ENCODE results near the gene MED1. TPM values are rescaled to one million over a fixed set of nuclear protein-coding genes. Genes with fewer than 3 reads are reported as not detected.

MED1 gene
- total and polyA plus RNA-seq, 9 of the 15 experiments (the other 6 are each of a cell fraction or from before 2014, with no cell fraction given) = 14.0 to 59.8 (median 46.7) TPM

DNA sequence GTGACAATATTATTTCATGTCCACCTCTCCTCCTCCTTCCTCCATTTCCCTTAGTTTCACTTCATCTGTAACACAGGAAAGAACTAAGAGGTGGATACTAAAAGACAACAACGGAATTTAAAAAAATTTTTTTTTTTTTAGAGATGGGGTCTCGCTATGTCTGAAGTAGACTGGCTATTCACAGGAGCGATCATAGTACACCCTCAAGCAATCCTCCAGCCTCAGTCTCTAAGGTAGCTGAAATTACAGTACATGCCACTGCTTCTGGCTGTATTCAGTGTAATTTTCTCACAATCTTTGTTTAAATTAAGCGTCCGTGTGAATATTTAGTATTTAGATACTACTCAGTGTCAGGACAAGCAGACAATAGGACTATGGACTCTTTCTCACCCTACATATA is 85.2 kb downstream of the MED1 start:
- Histone ChIP-seq H3K36me3 (ENCODE audit: control insufficient read depth, insufficient read depth, low read length) (no peaks in the 10 kb centered on the region), H3K27me3 (ENCODE audit: control insufficient read depth in 2 of 2, insufficient read depth in 2 of 2, low read length in 2 of 2) (no peaks in the 10 kb centered on the region), H3K4me2 (ENCODE audit: insufficient read depth, low read length) (peak overlapping the region; percentile 73), H3K4me1 (replicated peaks in 1 of 2; ENCODE audit: control insufficient read depth in 2 of 2, insufficient read depth in 2 of 2, low read length in 2 of 2) (peaks cover 3 to 7% of the 10 kb centered on the region in 2 experiments; a peak in 3 of 5 replicates), H3K4me3 (peak overlapping the region; percentile 32), H3K27ac (ENCODE audit: extremely low read depth, low read depth, low read length) (peak overlapping the region; percentile 82), H3K9me1 (ENCODE audit: control insufficient read depth, insufficient read depth, low read length) (no peaks in the 10 kb centered on the region), H4K20me1 (replicated peaks; ENCODE audit: control insufficient read depth, insufficient read depth, low read length) (no peaks in the 10 kb centered on the region), H3K9me3 (replicated peaks; ENCODE audit: control insufficient read depth, insufficient read depth, low read depth, low read length) (no peaks in the 10 kb centered on the region), H2AFZ (ENCODE audit: low read depth, low read length) (peak overlapping the region; percentile 91), H3K9ac (ENCODE audit: insufficient read depth in 1 of 2, low read depth in 2 of 2, low read length in 2 of 2) (peak overlapping the region; percentile 30 to 66; a peak in 3 of 4 replicates), H3K79me2 (ENCODE audit: control insufficient read depth, insufficient read depth, low read length) (peaks cover 37% of the 10 kb centered on the region)
- ATAC-seq (peak; percentile 77), DNase-seq (ENCODE audit: extremely low read depth in 1 of 4, low spot score in 3 of 4) (peak in 1 of 4 experiments; percentile 32), FAIRE-seq (peak; percentile 63)
- CTCF ChIA-PET (ENCODE audit: low intra/inter-chr PET ratio) = no interaction called here
- WGBS (ENCODE audit: insufficient coverage, low coverage, missing lambda C conversion rate) = 2% methylated on average over 5 of the region's 5 CpGs
- in situ Hi-C loops (cut with MboI) = no loop called here
- POLR2A ChIA-PET = interaction anchor here (0.7 to 1.5 kb wide), 6 partner anchors 8 to 95 kb away, joined by 3 to 6 read pairs (median 3); partner anchors contain the start of gene CDK12
- TF ChIP-seq LEF1 (IDR thresholded peaks at IDR 0.05) (0 out of 2 replicates have a peak, but pooled peaks have one; percentile 5), TCF7 (IDR thresholded peaks at IDR 0.05; ENCODE audit: borderline replicate concordance) (no peak)
- TF ChIP-seq, protein P1, sequence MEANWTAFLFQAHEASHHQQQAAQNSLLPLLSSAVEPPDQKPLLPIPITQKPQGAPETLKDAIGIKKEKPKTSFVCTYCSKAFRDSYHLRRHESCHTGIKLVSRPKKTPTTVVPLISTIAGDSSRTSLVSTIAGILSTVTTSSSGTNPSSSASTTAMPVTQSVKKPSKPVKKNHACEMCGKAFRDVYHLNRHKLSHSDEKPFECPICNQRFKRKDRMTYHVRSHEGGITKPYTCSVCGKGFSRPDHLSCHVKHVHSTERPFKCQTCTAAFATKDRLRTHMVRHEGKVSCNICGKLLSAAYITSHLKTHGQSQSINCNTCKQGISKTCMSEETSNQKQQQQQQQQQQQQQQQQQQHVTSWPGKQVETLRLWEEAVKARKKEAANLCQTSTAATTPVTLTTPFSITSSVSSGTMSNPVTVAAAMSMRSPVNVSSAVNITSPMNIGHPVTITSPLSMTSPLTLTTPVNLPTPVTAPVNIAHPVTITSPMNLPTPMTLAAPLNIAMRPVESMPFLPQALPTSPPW (CRISPR knock-in tag; IDR thresholded peaks at IDR 0.05) = 0 out of 2 replicates have a peak, but pooled peaks have one; percentile 12
- no TSS peak for BruUV-seq (replicated peaks)
- intact Hi-C loops (cut with micrococcal nuclease) = no loop called here

DNA sequence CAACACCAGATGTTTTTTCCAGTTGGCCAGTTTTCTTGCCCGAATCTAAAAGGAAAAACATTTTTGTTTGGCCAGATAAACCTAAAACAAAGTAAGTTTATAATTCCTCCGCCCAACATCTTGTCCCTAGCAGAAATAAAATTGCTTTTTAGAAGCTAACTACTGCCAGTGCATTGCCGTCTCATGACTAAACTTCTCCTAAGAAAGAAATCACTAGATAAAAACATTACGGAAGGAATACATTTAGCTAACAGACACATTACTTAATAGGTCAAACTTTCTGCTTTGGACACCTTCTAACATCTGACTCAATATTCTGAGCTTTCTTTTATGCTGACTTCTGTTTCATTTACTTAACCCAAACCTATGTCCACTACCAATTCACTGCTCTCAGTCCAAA is 85.8 kb downstream of the MED1 start:
- Histone ChIP-seq H3K9ac (ENCODE audit: insufficient read depth in 1 of 2, low read depth in 2 of 2, low read length in 2 of 2) (peak overlapping the region in 1 of 2 experiments; percentile 66; a peak in 3 of 4 replicates), H3K4me2 (ENCODE audit: insufficient read depth, low read length) (peak overlapping the region; percentile 73), H3K4me3 (peak overlapping the region; percentile 32; the same call in 1 of the 2 replicates), H3K27me3 (ENCODE audit: control insufficient read depth in 2 of 2, insufficient read depth in 2 of 2, low read length in 2 of 2) (no peaks in the 10 kb centered on the region), H3K9me3 (replicated peaks; ENCODE audit: control insufficient read depth, insufficient read depth, low read depth, low read length) (no peaks in the 10 kb centered on the region), H3K9me1 (ENCODE audit: control insufficient read depth, insufficient read depth, low read length) (no peaks in the 10 kb centered on the region), H3K27ac (ENCODE audit: extremely low read depth, low read depth, low read length) (peak overlapping the region; percentile 82), H4K20me1 (replicated peaks; ENCODE audit: control insufficient read depth, insufficient read depth, low read length) (no peaks in the 10 kb centered on the region), H3K36me3 (ENCODE audit: control insufficient read depth, insufficient read depth, low read length) (no peaks in the 10 kb centered on the region), H3K4me1 (replicated peaks in 1 of 2; ENCODE audit: control insufficient read depth in 2 of 2, insufficient read depth in 2 of 2, low read length in 2 of 2) (peaks cover 4 to 14% of the 10 kb centered on the region in 2 experiments; a peak in 3 of 5 replicates), H3K79me2 (ENCODE audit: control insufficient read depth, insufficient read depth, low read length) (peaks cover 43% of the 10 kb centered on the region), H2AFZ (ENCODE audit: low read depth, low read length) (peak overlapping the region; percentile 91)
- in situ Hi-C loops (cut with MboI) (no loop called here), intact Hi-C loops (cut with micrococcal nuclease) (no loop called here)
- TF ChIP-seq TCFL5 (CRISPR knock-in tag; conservative IDR thresholded peaks at IDR 0.05) (no peak), ZNF316 (IDR thresholded peaks at IDR 0.05) (peak; percentile 36; the same call in 1 of the 2 replicates), POLR2H (tag; IDR thresholded peaks at IDR 0.05; ENCODE audit: low read depth) (0 out of 2 replicates have a peak, but pooled peaks have one; percentile 29)
- TF ChIP-seq, protein P2, sequence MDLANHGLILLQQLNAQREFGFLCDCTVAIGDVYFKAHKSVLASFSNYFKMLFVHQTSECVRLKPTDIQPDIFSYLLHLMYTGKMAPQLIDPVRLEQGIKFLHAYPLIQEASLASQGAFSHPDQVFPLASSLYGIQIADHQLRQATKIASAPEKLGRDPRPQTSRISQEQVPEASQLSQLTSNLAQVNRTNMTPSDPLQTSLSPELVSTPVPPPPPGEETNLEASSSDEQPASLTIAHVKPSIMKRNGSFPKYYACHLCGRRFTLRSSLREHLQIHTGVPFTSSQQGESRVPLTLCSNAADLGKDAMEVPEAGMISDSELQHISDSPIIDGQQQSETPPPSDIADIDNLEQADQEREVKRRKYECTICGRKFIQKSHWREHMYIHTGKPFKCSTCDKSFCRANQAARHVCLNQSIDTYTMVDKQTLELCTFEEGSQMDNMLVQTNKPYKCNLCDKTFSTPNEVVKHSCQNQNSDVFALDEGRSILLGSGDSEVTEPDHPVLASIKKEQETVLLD (IDR thresholded peaks at IDR 0.05) = 0 out of 2 replicates have a peak, but pooled peaks have one; percentile 24
- BruUV-seq (replicated peaks) = no TSS peak
- ATAC-seq (peak; percentile 18; the same call in 2 of the 3 replicates), DNase-seq (ENCODE audit: extremely low read depth in 1 of 4, low spot score in 3 of 4) (no peak), FAIRE-seq (no peak)
- WGBS (ENCODE audit: insufficient coverage, low coverage, missing lambda C conversion rate) = 3% methylated on average over 4 of the region's 4 CpGs
- ChIA-PET POLR2A (interaction anchor here (1.5 kb wide), 1 partner anchor 13 kb away, joined by 3 read pairs; no protein-coding TSS in a partner anchor), CTCF (ENCODE audit: low intra/inter-chr PET ratio) (no interaction called here)

Measured in K562 (cell line).